Colonic mucosa (tissue), 4 donors: ENCODE measurements around the gene CISD2. TPM values are rescaled to one million over a fixed set of nuclear protein-coding genes. Genes with fewer than 3 reads are reported as not detected.
"Not testable (repeated sequence)": the region's sequence is repeated elsewhere in the genome, so short reads cannot be mapped to it uniquely, and the experiment has no call there.

Experiments used
- DNase-seq: peaks from one replicate; pipeline ENCODE4 v3.0.0-alpha.2; 2020
- H3K27ac ChIP-seq: fragments of 200-600 bp; one replicate; pipeline ENCODE4 v1.8.0; 2021
- H3K27me3 ChIP-seq: fragments of 200-600 bp; one replicate; pipeline ENCODE4 v1.8.0; 2021
- H3K36me3 ChIP-seq: fragments of 200-600 bp; one replicate; pipeline ENCODE4 v1.8.0; 2021
- H3K4me1 ChIP-seq: fragments of 200-600 bp; one replicate; pipeline ENCODE4 v1.8.0; 2021; ENCODE audit warnings: mild to moderate bottlenecking
- H3K4me3 ChIP-seq: fragments of 200-600 bp; one replicate; pipeline ENCODE4 v1.8.0; 2021
- H3K9ac ChIP-seq, 2 donors: one replicate each; pipeline ENCODE4 v1.7.0; 2013; ENCODE audit warnings: control low read depth in 2 of 2, low read depth in 2 of 2, low read length in 2 of 2
- H3K9me3 ChIP-seq: fragments of 200-600 bp; one replicate; pipeline ENCODE4 v1.8.0; 2021
- CTCF ChIP-seq: fragments of 200-600 bp; IDR thresholded peaks from one replicate; pipeline ENCODE4 v1.8.0; 2022; ENCODE audit warnings: antibody characterized with exemption, mild to moderate bottlenecking
- intact Hi-C: fragments of 100-400 bp; cut with DNase I; formaldehyde crosslinking; loops from one replicate; pipeline ENCODE4 v1.14.1; 2022
- total RNA-seq, 2 donors: library from RNA; stranded (reverse); fragmentation: NEBNext Ultra II Directional in 1 of 2; extraction: Animal tissue kit (Norgen Biotek cat#: 25700) in 1 of 2; gene quantifications; one replicate each; pipeline ENCODE4 v1.2.1, GENCODE V29; 2021
- donor health status: healthy.
- donor health status: DM: no; HTN: no; CAD: no.
- donor health status: DM: no; HTN: no; CAD: no.

The CISD2 gene
- total RNA-seq, 2 donors from 2014 or later = 30.7 to 41.5 TPM

- intact Hi-C loops = no loop called here
- Histone ChIP-seq H3K36me3 (no peaks in the 10 kb centered on the region), H3K27ac (no peak overlapping the region), H3K27me3 (no peaks in the 10 kb centered on the region), H3K4me1 (no peaks in the 10 kb centered on the region), H3K4me3 (no peak overlapping the region), H3K9ac (no peak overlapping the region), H3K9me3 (no peaks in the 10 kb centered on the region)
- TF ChIP-seq CTCF = no peak
- no peak for DNase-seq
Measured at GRCh38 chr4:102878901-102879300, 10.1 kb downstream of the CISD2 start.

GRCh38 chr4:102881343-102881742 lies 12.6 kb downstream of the CISD2 start:
- H3K27me3 ChIP-seq = no peaks in the 10 kb centered on the region
- H3K27ac ChIP-seq = no peak overlapping the region
- no peaks in the 10 kb centered on the region for H3K36me3 ChIP-seq
- no peak for TF ChIP-seq CTCF
- intact Hi-C loops = no loop called here
- DNase-seq = no peak
- H3K4me3 ChIP-seq = no peak overlapping the region
- no peak overlapping the region for H3K9ac ChIP-seq
- no peaks in the 10 kb centered on the region for H3K4me1 ChIP-seq
- no peaks in the 10 kb centered on the region for H3K9me3 ChIP-seq

- Histone ChIP-seq H3K9ac (no peak overlapping the region), H3K27ac (no peak overlapping the region), H3K36me3 (no peaks in the 10 kb centered on the region), H3K4me3 (no peak overlapping the region), H3K27me3 (no peaks in the 10 kb centered on the region), H3K4me1 (no peaks in the 10 kb centered on the region), H3K9me3 (no peaks in the 10 kb centered on the region)
- no peak for TF ChIP-seq CTCF
- DNase-seq = no peak
- intact Hi-C loops = no loop called here
Measured at GRCh38 chr4:102883278-102883677, 14.5 kb downstream of the CISD2 start.

- H3K36me3 ChIP-seq, H3K27ac ChIP-seq, H3K4me1 ChIP-seq, intact Hi-C loops, H3K27me3 ChIP-seq, DNase-seq, H3K9me3 ChIP-seq, H3K4me3 ChIP-seq, H3K9ac ChIP-seq: not testable (repeated sequence)
Measured at GRCh38 chr4:102888570-102888969, 19.8 kb downstream of the CISD2 start.

- H3K27me3 ChIP-seq, H3K36me3 ChIP-seq, DNase-seq, H3K4me1 ChIP-seq, H3K9me3 ChIP-seq, H3K27ac ChIP-seq, H3K9ac ChIP-seq, H3K4me3 ChIP-seq, intact Hi-C loops: not testable (repeated sequence)
Measured at GRCh38 chr4:102889866-102890265, 21.1 kb downstream of the CISD2 start.

- H3K4me3 ChIP-seq, H3K9me3 ChIP-seq, intact Hi-C loops, H3K36me3 ChIP-seq, H3K27ac ChIP-seq, H3K9ac ChIP-seq, H3K4me1 ChIP-seq, H3K27me3 ChIP-seq, DNase-seq: not testable (repeated sequence)
Measured at GRCh38 chr4:102896547-102896946, 27.8 kb downstream of the CISD2 start.

GRCh38 chr4:102897610-102898009 lies 28.8 kb downstream of the CISD2 start:
- H3K4me3 ChIP-seq, H3K9ac ChIP-seq, DNase-seq, H3K27me3 ChIP-seq, H3K9me3 ChIP-seq, H3K4me1 ChIP-seq, intact Hi-C loops, H3K36me3 ChIP-seq, H3K27ac ChIP-seq: not testable (repeated sequence)

- Histone ChIP-seq H3K4me1 (no peaks in the 10 kb centered on the region), H3K9ac (no peak overlapping the region), H3K4me3 (no peak overlapping the region), H3K27me3 (no peaks in the 10 kb centered on the region), H3K36me3 (no peaks in the 10 kb centered on the region), H3K9me3 (no peaks in the 10 kb centered on the region), H3K27ac (no peak overlapping the region)
- TF ChIP-seq CTCF = no peak
- intact Hi-C loops = no loop called here
- DNase-seq = no peak
Measured at GRCh38 chr4:102901804-102902203, 33.0 kb downstream of the CISD2 start.
